Transverse colon (tissue), 4 donors: ENCODE results near the gene PDIA2. TPM values are rescaled to one million over a fixed set of nuclear protein-coding genes. Genes with fewer than 3 reads are reported as not detected.
"Not testable (repeated sequence)": the region's sequence is repeated elsewhere in the genome, so short reads cannot be mapped to it uniquely, and the experiment has no call there.

Experiments used
- DNase-seq: peaks from one replicate; pipeline ENCODE4 v3.0.0-alpha.2; 2019
- H3K27ac ChIP-seq, 4 donors: fragments of 200-600 bp; sonication (generic); 2 replicates each; pipeline ENCODE4 v1.5.1; 2016 to 2018; ENCODE audit warnings: inconsistent platforms in 4 of 4
- H3K27me3 ChIP-seq: fragments of 200-600 bp; sonication (generic); 2 replicates; pipeline ENCODE4 v1.5.1; 2017; ENCODE audit warnings: inconsistent platforms
- H3K36me3 ChIP-seq, 4 donors: fragments of 200-600 bp; sonication (generic); 2 replicates each; pipeline ENCODE4 v1.5.1; 2017 to 2019; ENCODE audit warnings: inconsistent platforms in 4 of 4
- H3K4me1 ChIP-seq, 4 donors: fragments of 200-600 bp; sonication (generic); 2 replicates each; pipeline ENCODE4 v1.5.1; 2017 to 2020; ENCODE audit warnings: inconsistent platforms in 4 of 4
- H3K4me3 ChIP-seq, 4 donors: fragments of 200-600 bp; sonication (generic); 1 replicate in 1 of 4; 2 replicates in 3 of 4; pipeline versions ENCODE4 v1.5.1 to v1.6.1; 2017 to 2019; ENCODE audit warnings: inconsistent platforms in 4 of 4
- H3K9me3 ChIP-seq, 2 donors: fragments of 200-600 bp; sonication (generic); 2 replicates each; pipeline ENCODE4 v1.5.1; 2017 to 2019; ENCODE audit warnings: inconsistent platforms in 2 of 2
- CTCF ChIP-seq, 5 experiments: fragments of 200-600 bp in 3 of 5; fragments of 450-650 bp in 2 of 5; sonication (generic) in 3 of 5; IDR thresholded peaks; 1 replicate in 2 of 5; 2 replicates in 3 of 5; pipeline ENCODE4 v1.5.1; 2016 to 2017; ENCODE audit warnings: antibody characterized with exemption in 5 of 5, inconsistent platforms in 3 of 5, mild to moderate bottlenecking in 2 of 5, moderate library complexity in 1 of 5
- EP300 ChIP-seq: sonication (generic); formaldehyde crosslinking; IDR thresholded peaks from one replicate; pipeline ENCODE4 v1.6.1; 2017; ENCODE audit warnings: antibody characterized with exemption, low read depth
- POLR2A ChIP-seq: fragments of 450-650 bp; IDR thresholded peaks from one replicate; pipeline ENCODE4 v1.6.1; 2016; ENCODE audit warnings: antibody characterized with exemption, mild to moderate bottlenecking, moderate library complexity
- POLR2AphosphoS5 ChIP-seq, 3 donors: sonication (generic); formaldehyde crosslinking; IDR thresholded peaks; one replicate each; pipeline ENCODE4 v1.6.1; 2016; ENCODE audit warnings: antibody characterized with exemption in 3 of 3
- WGBS, 2 donors: methylation state at CpG; one replicate each; pipeline ENCODE4 v1.1.5; 2018; ENCODE audit warnings: low coverage in 1 of 2; 5-methylcytosine and 5-hydroxymethylcytosine counted together
- in situ Hi-C, 4 donors: fragments of 200-750 bp; cut with MboI; loops; one replicate each; pipeline versions ENCODE4 v1.15.0 to v1.15.1; 2017; ENCODE audit warnings: low sequenced_read_pairs in 3 of 4, low pct_ligation_motif_present in 1 of 4, low pct_unique_long_range_greater_than_20kb in 1 of 4
- intact Hi-C: fragments of 100-400 bp; cut with DNase I; formaldehyde crosslinking; loops from one replicate; pipeline ENCODE4 v1.15.1; 2023; ENCODE audit warnings: low total_unique reads
- total RNA-seq, 4 donors: library from RNA; depleted of rRNA; stranded (reverse); fragments of >200 nt; gene quantifications; one replicate each; pipeline ENCODE4 v1.1.0, GENCODE V29; 2016

Gene PDIA2
- total RNA-seq, 4 donors from 2014 or later, result 0.55 to 2.6 (median 0.79) TPM; not detected in 1

GRCh38 chr16:264440-264951 lies 18.5 kb upstream of the PDIA2 start:
- intact Hi-C loops (no loop called here), in situ Hi-C loops (no loop called here)
- Histone ChIP-seq H3K4me1 (peaks cover 0 to 11% (median 5%) of the 10 kb centered on the region in 4 donors), H3K27ac (no peak overlapping the region), H3K27me3 (no peaks in the 10 kb centered on the region), H3K9me3 (no peaks in the 10 kb centered on the region), H3K36me3 (peaks cover 0 to 28% (median 7%) of the 10 kb centered on the region in 4 donors), H3K4me3 (no peak overlapping the region)
- DNase-seq, result no peak
- WGBS, 2 donors, result 92% methylated on average over 9 of the region's 23 CpGs; no CpG with 5 or more reads in 1 of the 2 donors
- TF ChIP-seq POLR2A, result no peak
- no peak for TF ChIP-seq EP300
- no peak for TF ChIP-seq POLR2AphosphoS5 (IDR thresholded peaks at IDR 0.05)
- no peak for TF ChIP-seq CTCF (IDR thresholded peaks at IDR 0.05)

DNA sequence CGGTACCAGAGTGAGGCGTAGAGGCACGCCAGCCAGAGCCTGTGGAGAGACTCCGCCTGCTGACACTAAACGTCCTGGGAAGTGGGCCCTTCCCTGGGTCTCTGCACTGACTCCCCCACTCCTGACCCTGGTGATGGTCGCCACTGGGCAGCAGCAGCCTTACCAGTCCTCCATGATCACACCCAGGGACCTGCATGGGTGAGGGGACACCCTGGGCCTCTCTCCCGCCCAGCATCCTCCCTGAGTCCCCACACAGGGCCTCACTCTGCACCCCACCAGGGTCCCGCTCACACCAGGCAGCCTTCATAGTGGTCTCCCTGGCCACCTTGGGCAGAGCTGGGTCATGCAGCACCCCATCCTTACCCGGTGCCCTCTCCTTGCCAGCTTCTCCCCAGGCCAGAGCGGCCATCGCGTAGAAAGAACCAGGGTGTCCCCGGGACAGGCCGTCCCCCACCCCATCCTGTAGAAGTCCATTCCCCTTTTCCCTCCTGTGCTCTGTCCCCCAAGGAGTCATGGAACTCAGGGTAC lies 17.9 kb upstream of the PDIA2 start:
- intact Hi-C loops, result no loop called here
- no peak for TF ChIP-seq CTCF (IDR thresholded peaks at IDR 0.05)
- TF ChIP-seq POLR2A, result no peak
- TF ChIP-seq EP300, result no peak
- no peak for TF ChIP-seq POLR2AphosphoS5 (IDR thresholded peaks at IDR 0.05)
- peaks cover 0 to 22% (median 7%) of the 10 kb centered on the region in 4 donors for H3K36me3 ChIP-seq

GRCh38 chr16:265711-266110 lies 17.3 kb upstream of the PDIA2 start:
- intact Hi-C loops, result no loop called here
- 77% methylated on average over 11 of the region's 12 CpGs; no CpG with 5 or more reads in 1 of the 2 donors for WGBS, 2 donors
- H3K27ac ChIP-seq, result no peak overlapping the region
- H3K4me3 ChIP-seq, result no peak overlapping the region
- in situ Hi-C loops, result no loop called here
- TF ChIP-seq CTCF (IDR thresholded peaks at IDR 0.05) (no peak), EP300 (no peak), POLR2A (no peak), POLR2AphosphoS5 (IDR thresholded peaks at IDR 0.05) (no peak)
- H3K27me3 ChIP-seq, result no peaks in the 10 kb centered on the region
- H3K36me3 ChIP-seq, result peaks cover 0 to 18% (median 7%) of the 10 kb centered on the region in 4 donors
- no peaks in the 10 kb centered on the region for H3K9me3 ChIP-seq
- H3K4me1 ChIP-seq, result peaks cover 0 to 11% (median 5%) of the 10 kb centered on the region in 4 donors
- DNase-seq, result no peak

More for the DNA sequence above, 17.9 kb upstream of the PDIA2 start:
- Histone ChIP-seq H3K9me3 (no peaks in the 10 kb centered on the region), H3K4me1 (peaks cover 0 to 11% (median 5%) of the 10 kb centered on the region in 4 donors), H3K27me3 (no peaks in the 10 kb centered on the region), H3K4me3 (no peak overlapping the region), H3K27ac (no peak overlapping the region)
- in situ Hi-C loops, result no loop called here
- WGBS, 2 donors, result 88% methylated on average over 14 of the region's 14 CpGs; no CpG with 5 or more reads in 1 of the 2 donors
- DNase-seq, result no peak

GRCh38 chr16:266258-267164 lies 16.5 kb upstream of the PDIA2 start:
- TF ChIP-seq POLR2AphosphoS5 (IDR thresholded peaks at IDR 0.05) (no peak), EP300 (no peak), POLR2A (no peak), CTCF (IDR thresholded peaks at IDR 0.05) (no peak)
- intact Hi-C loops, result no loop called here

DNA sequence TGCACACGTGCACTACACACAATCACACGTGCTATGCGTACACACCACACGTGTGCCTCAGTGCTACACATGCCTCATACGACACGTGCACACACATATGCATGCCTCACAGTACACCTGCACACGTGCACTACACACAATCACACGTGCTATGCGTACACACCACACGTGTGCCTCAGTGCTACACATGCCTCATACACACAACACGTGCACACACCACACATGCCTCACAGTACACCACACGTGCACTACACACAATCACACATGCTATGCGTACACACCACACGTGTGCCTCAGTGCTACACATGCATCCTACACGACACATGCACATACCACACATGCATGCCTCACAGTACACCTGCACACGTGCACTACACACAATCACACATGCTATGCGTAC lies 15.4 kb upstream of the PDIA2 start:
- H3K27me3 ChIP-seq, H3K36me3 ChIP-seq, DNase-seq, in situ Hi-C loops, H3K4me3 ChIP-seq, intact Hi-C loops, H3K27ac ChIP-seq, H3K9me3 ChIP-seq: not testable (repeated sequence)
- WGBS, 2 donors, result 78 to 91% methylated on average over 12 to 17 of the region's 17 CpGs
- peaks cover 0 to 11% (median 5%) of the 10 kb centered on the region in 4 donors for H3K4me1 ChIP-seq

More at GRCh38 chr16:266258-267164, 16.5 kb upstream of the PDIA2 start:
- no peak overlapping the region for H3K27ac ChIP-seq
- peaks cover 0 to 11% (median 5%) of the 10 kb centered on the region in 4 donors for H3K4me1 ChIP-seq
- no peaks in the 10 kb centered on the region for H3K9me3 ChIP-seq
- peaks cover 0 to 14% (median 6%) of the 10 kb centered on the region in 4 donors for H3K36me3 ChIP-seq
- in situ Hi-C loops, result no loop called here
- H3K4me3 ChIP-seq, result no peak overlapping the region
- no peak for DNase-seq
- WGBS, 2 donors, result 79% methylated on average over 24 of the region's 25 CpGs; no CpG with 5 or more reads in 1 of the 2 donors
- no peaks in the 10 kb centered on the region for H3K27me3 ChIP-seq
